GM23338 (cell line): ENCODE results near the gene ARHGEF25. TPM values are rescaled to one million over a fixed set of nuclear protein-coding genes. Genes with fewer than 3 reads are reported as not detected.

Experiments used
- ATAC-seq: fragments of 200-7000 bp; cut with Tn5 transposase; 3 replicates; pipeline ENCODE4 v1.9.1; 2020
- DNase-seq: peaks from one replicate; pipeline ENCODE4 v3.0.0-alpha.2; 2015; ENCODE audit warnings: low spot score
- H2AFZ ChIP-seq: fragments of 200-600 bp; sonication (generic); 2 replicates; pipeline ENCODE4 v1.8.0; 2016; ENCODE audit warnings: antibody characterized with exemption, mild to moderate bottlenecking, moderate library complexity
- H3F3A ChIP-seq: fragments of 200-600 bp; sonication (generic); replicated peaks from 2 replicates; pipeline ENCODE4 v1.8.0; 2017; ENCODE audit warnings: antibody characterized with exemption, mixed run types, low read depth
- H3K27ac ChIP-seq: fragments of 200-600 bp; sonication (generic); 2 replicates; pipeline ENCODE4 v1.6.1; 2016; ENCODE audit warnings: low read depth
- H3K27me3 ChIP-seq: fragments of 200-600 bp; sonication (generic); 2 replicates; pipeline ENCODE4 v1.8.0; 2016; ENCODE audit warnings: mild to moderate bottlenecking, mixed run types, moderate library complexity; ENCODE audit not compliant: insufficient read depth
- H3K36me3 ChIP-seq: fragments of 200-600 bp; sonication (generic); 2 replicates; pipeline ENCODE4 v1.8.0; 2016; ENCODE audit warnings: mild to moderate bottlenecking; ENCODE audit not compliant: insufficient read depth
- H3K4me1 ChIP-seq: fragments of 200-600 bp; sonication (generic); 2 replicates; pipeline ENCODE4 v1.8.0; 2016; ENCODE audit warnings: mild to moderate bottlenecking, moderate library complexity; ENCODE audit not compliant: insufficient read depth
- H3K4me2 ChIP-seq: fragments of 200-600 bp; sonication (generic); 2 replicates; pipeline ENCODE4 v1.7.1; 2017; ENCODE audit warnings: mixed run types
- H3K4me3 ChIP-seq: fragments of 200-600 bp; sonication (generic); 2 replicates; pipeline ENCODE4 v1.6.1; 2016; ENCODE audit warnings: mixed run types
- H3K79me2 ChIP-seq: fragments of 200-600 bp; sonication (generic); replicated peaks from 2 replicates; pipeline ENCODE4 v1.8.0; 2017; ENCODE audit warnings: mild to moderate bottlenecking; ENCODE audit not compliant: insufficient read depth
- H3K9me2 ChIP-seq: fragments of 200-600 bp; sonication (generic); 2 replicates; pipeline ENCODE4 v1.8.0; 2017; ENCODE audit not compliant: insufficient read depth
- H4K20me1 ChIP-seq: fragments of 200-600 bp; sonication (generic); replicated peaks from 2 replicates; pipeline ENCODE4 v1.8.0; 2017; ENCODE audit warnings: mild to moderate bottlenecking; ENCODE audit not compliant: insufficient read depth
- H3K27ac Mint-ChIP-seq: 2 replicates; pipeline ENCODE4 v1.8.0; 2020; ENCODE audit warnings: inconsistent platforms, mild to moderate bottlenecking, moderate library complexity, mixed read lengths
- H3K27me3 Mint-ChIP-seq: 3 replicates; pipeline ENCODE4 v1.8.0; 2022; ENCODE audit warnings: low read depth, mild to moderate bottlenecking, moderate library complexity, mixed read lengths, inconsistent platforms; ENCODE audit not compliant: insufficient read depth, poor library complexity
- H3K36me3 Mint-ChIP-seq: 3 replicates; pipeline ENCODE4 v1.8.0; 2021; ENCODE audit warnings: low read depth, mild to moderate bottlenecking, inconsistent platforms, moderate library complexity, mixed read lengths
- H3K4me1 Mint-ChIP-seq: 3 replicates; pipeline ENCODE4 v1.8.0; 2020; ENCODE audit warnings: mild to moderate bottlenecking, inconsistent platforms, mixed read lengths
- H3K4me3 Mint-ChIP-seq: 3 replicates; pipeline ENCODE4 v1.8.0; 2021; ENCODE audit warnings: moderate library complexity, mild to moderate bottlenecking, inconsistent platforms, mixed read lengths
- H3K9me3 Mint-ChIP-seq: 3 replicates; pipeline ENCODE4 v1.8.0; 2020; ENCODE audit warnings: moderate library complexity, mild to moderate bottlenecking, inconsistent platforms, mixed read lengths
- CREB1 ChIP-seq: fragments of 250-450 bp; sonication (Bioruptor Pico); IDR thresholded peaks from 2 replicates; pipeline ENCODE4 v1.5.0; 2020; ENCODE audit warnings: low read depth, mild to moderate bottlenecking, moderate library complexity
- EZH2 ChIP-seq: fragments of 200-600 bp; sonication (generic); IDR thresholded peaks from one replicate; pipeline ENCODE4 v1.8.0; 2017; ENCODE audit warnings: antibody characterized with exemption, mild to moderate bottlenecking, low read depth; ENCODE audit not compliant: unreplicated experiment
- EZH2phosphoT487 ChIP-seq: fragments of 200-600 bp; sonication (generic); IDR thresholded peaks from one replicate; pipeline ENCODE4 v1.8.1; 2018; ENCODE audit warnings: antibody characterized with exemption; ENCODE audit not compliant: unreplicated experiment
- JUNB ChIP-seq: IDR thresholded peaks from one replicate; pipeline ENCODE4 v1.6.1; 2016; ENCODE audit warnings: antibody characterized with exemption; ENCODE audit not compliant: unreplicated experiment
- NANOG ChIP-seq: IDR thresholded peaks from 2 replicates; pipeline ENCODE4 v1.6.1; 2016; ENCODE audit warnings: antibody characterized with exemption, borderline replicate concordance
- POLR2AphosphoS5 ChIP-seq: IDR thresholded peaks from 2 replicates; pipeline ENCODE4 v1.6.1; 2016; ENCODE audit warnings: antibody characterized with exemption, low read depth
- STAT1 ChIP-seq: IDR thresholded peaks from one replicate; pipeline ENCODE4 v1.6.1; 2016; ENCODE audit warnings: antibody characterized with exemption; ENCODE audit not compliant: unreplicated experiment
- ZNF114 ChIP-seq: fragments of 250-450 bp; sonication (Bioruptor Pico); IDR thresholded peaks from 2 replicates; pipeline ENCODE4 v1.5.0; 2020; ENCODE audit warnings: mild to moderate bottlenecking, moderate library complexity
- ZNF331 ChIP-seq: fragments of 250-450 bp; sonication (Bioruptor Pico); IDR thresholded peaks from 2 replicates; pipeline ENCODE4 v1.5.0; 2020; ENCODE audit warnings: low read depth, mild to moderate bottlenecking, moderate library complexity
- polyA plus RNA-seq: library from polyadenylated mRNA; unstranded; fragments of >200 nt; fragmentation: Nextera tagmentation; extraction: Ambion mirVana; gene quantifications from 2 replicates; pipeline ENCODE4 v1.2.1, GENCODE V29; 2016
- total RNA-seq: library from RNA; depleted of rRNA; stranded (reverse); fragments of >200 nt; shearing (Covaris generic); gene quantifications from 2 replicates; pipeline ENCODE4 v1.2.3, GENCODE V29; 2014
- TF ChIP-seq, protein P1 (sequence below), 2 experiments: fragments of 200-600 bp in 1 of 2; sonication (generic) in 1 of 2; conservative IDR thresholded peaks; 2 replicates each; pipeline versions ENCODE4 v1.5.1 to v1.6.1; 2016 to 2017; ENCODE audit warnings: antibody characterized with exemption in 2 of 2, low read depth in 2 of 2, mild to moderate bottlenecking in 2 of 2, moderate library complexity in 1 of 2
- TF ChIP-seq, protein P2 (sequence below): fragments of 250-450 bp; sonication (Bioruptor Pico); IDR thresholded peaks from 2 replicates; pipeline ENCODE4 v1.5.0; 2020; ENCODE audit warnings: mild to moderate bottlenecking, moderate library complexity
- TF ChIP-seq, protein P3 (sequence below): IDR thresholded peaks from one replicate; pipeline ENCODE4 v1.6.1; 2018; ENCODE audit warnings: antibody characterized with exemption; ENCODE audit not compliant: unreplicated experiment
- TF ChIP-seq, protein P4 (sequence below): IDR thresholded peaks from 2 replicates; pipeline ENCODE4 v1.6.1; 2016; ENCODE audit warnings: antibody characterized with exemption

The ARHGEF25 gene
- total and polyA plus RNA-seq, 2 experiments from 2014 or later = 0.53 to 10.2 TPM

DNA sequence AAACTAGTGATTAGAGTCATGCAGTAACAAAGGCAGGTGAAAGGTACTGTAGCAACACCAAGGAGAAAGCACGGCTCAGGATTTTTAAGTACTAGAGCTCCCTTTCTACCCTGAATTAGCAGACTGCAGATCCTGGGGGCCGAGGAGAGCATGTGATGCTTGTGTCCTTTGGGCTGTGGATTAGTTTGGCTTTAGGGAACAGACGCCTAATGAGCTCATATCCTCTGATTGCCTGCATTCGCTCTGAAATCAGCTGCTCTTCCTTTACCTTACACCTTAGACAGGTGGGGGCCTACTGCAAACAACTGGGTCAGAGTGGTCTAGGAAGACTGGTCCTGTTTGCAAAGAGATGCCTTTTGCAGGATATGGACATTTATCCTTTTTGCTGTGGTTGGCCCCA lies 18.0 kb upstream of the ARHGEF25 start:
- Histone ChIP-seq H3F3A (peaks cover 11% of the 10 kb centered on the region), H2AFZ (no peak overlapping the region), H3K27ac (no peak overlapping the region), H3K4me2 (no peak overlapping the region), H3K9me2 (no peaks in the 10 kb centered on the region), H3K79me2 (peaks cover 22% of the 10 kb centered on the region), H3K36me3 (peaks cover 6% of the 10 kb centered on the region; the same call in 1 of the 2 replicates), H3K4me3 (no peak overlapping the region), H3K27me3 (0 out of 2 replicates have a peak, but pooled peaks cover 3% of the 10 kb centered on the region), H3K4me1 (peaks cover 13% of the 10 kb centered on the region), H4K20me1 (peaks cover 4% of the 10 kb centered on the region)
- no peak overlapping the region for H3K4me3 Mint-ChIP-seq
- H3K4me1 Mint-ChIP-seq = peaks cover 14% of the 10 kb centered on the region
- DNase-seq (no peak), ATAC-seq (no peak)
- H3K27ac Mint-ChIP-seq = no peak overlapping the region
- peaks cover 16% of the 10 kb centered on the region for H3K36me3 Mint-ChIP-seq
- H3K9me3 Mint-ChIP-seq = no peaks in the 10 kb centered on the region
- peaks cover 19% of the 10 kb centered on the region for H3K27me3 Mint-ChIP-seq
- no peak for TF ChIP-seq ZNF114 (CRISPR knock-in tag)
- TF ChIP-seq, protein P1, sequence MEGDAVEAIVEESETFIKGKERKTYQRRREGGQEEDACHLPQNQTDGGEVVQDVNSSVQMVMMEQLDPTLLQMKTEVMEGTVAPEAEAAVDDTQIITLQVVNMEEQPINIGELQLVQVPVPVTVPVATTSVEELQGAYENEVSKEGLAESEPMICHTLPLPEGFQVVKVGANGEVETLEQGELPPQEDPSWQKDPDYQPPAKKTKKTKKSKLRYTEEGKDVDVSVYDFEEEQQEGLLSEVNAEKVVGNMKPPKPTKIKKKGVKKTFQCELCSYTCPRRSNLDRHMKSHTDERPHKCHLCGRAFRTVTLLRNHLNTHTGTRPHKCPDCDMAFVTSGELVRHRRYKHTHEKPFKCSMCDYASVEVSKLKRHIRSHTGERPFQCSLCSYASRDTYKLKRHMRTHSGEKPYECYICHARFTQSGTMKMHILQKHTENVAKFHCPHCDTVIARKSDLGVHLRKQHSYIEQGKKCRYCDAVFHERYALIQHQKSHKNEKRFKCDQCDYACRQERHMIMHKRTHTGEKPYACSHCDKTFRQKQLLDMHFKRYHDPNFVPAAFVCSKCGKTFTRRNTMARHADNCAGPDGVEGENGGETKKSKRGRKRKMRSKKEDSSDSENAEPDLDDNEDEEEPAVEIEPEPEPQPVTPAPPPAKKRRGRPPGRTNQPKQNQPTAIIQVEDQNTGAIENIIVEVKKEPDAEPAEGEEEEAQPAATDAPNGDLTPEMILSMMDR (conservative IDR thresholded peaks at IDR 0.05; ENCODE audit: low read depth in 2 of 2) = no peak
- TF ChIP-seq POLR2AphosphoS5 = no peak
- TF ChIP-seq STAT1 = no peak
- TF ChIP-seq, protein P2, sequence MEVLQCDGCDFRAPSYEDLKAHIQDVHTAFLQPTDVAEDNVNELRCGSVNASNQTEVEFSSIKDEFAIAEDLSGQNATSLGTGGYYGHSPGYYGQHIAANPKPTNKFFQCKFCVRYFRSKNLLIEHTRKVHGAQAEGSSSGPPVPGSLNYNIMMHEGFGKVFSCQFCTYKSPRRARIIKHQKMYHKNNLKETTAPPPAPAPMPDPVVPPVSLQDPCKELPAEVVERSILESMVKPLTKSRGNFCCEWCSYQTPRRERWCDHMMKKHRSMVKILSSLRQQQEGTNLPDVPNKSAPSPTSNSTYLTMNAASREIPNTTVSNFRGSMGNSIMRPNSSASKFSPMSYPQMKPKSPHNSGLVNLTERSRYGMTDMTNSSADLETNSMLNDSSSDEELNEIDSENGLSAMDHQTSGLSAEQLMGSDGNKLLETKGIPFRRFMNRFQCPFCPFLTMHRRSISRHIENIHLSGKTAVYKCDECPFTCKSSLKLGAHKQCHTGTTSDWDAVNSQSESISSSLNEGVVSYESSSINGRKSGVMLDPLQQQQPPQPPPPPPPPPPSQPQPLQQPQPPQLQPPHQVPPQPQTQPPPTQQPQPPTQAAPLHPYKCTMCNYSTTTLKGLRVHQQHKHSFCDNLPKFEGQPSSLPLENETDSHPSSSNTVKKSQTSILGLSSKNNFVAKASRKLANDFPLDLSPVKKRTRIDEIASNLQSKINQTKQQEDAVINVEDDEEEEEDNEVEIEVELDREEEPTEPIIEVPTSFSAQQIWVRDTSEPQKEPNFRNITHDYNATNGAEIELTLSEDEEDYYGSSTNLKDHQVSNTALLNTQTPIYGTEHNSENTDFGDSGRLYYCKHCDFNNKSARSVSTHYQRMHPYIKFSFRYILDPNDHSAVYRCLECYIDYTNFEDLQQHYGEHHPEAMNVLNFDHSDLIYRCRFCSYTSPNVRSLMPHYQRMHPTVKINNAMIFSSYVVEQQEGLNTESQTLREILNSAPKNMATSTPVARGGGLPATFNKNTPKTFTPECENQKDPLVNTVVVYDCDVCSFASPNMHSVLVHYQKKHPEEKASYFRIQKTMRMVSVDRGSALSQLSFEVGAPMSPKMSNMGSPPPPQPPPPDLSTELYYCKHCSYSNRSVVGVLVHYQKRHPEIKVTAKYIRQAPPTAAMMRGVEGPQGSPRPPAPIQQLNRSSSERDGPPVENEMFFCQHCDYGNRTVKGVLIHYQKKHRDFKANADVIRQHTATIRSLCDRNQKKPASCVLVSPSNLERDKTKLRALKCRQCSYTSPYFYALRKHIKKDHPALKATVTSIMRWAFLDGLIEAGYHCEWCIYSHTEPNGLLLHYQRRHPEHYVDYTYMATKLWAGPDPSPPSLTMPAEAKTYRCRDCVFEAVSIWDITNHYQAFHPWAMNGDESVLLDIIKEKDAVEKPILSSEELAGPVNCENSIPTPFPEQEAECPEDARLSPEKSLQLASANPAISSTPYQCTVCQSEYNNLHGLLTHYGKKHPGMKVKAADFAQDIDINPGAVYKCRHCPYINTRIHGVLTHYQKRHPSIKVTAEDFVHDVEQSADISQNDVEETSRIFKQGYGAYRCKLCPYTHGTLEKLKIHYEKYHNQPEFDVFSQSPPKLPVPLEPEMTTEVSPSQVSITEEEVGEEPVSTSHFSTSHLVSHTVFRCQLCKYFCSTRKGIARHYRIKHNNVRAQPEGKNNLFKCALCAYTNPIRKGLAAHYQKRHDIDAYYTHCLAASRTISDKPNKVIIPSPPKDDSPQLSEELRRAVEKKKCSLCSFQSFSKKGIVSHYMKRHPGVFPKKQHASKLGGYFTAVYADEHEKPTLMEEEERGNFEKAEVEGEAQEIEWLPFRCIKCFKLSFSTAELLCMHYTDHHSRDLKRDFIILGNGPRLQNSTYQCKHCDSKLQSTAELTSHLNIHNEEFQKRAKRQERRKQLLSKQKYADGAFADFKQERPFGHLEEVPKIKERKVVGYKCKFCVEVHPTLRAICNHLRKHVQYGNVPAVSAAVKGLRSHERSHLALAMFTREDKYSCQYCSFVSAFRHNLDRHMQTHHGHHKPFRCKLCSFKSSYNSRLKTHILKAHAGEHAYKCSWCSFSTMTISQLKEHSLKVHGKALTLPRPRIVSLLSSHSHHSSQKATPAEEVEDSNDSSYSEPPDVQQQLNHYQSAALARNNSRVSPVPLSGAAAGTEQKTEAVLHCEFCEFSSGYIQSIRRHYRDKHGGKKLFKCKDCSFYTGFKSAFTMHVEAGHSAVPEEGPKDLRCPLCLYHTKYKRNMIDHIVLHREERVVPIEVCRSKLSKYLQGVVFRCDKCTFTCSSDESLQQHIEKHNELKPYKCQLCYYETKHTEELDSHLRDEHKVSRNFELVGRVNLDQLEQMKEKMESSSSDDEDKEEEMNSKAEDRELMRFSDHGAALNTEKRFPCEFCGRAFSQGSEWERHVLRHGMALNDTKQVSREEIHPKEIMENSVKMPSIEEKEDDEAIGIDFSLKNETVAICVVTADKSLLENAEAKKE (CRISPR knock-in tag) = no peak
- TF ChIP-seq, protein P3, sequence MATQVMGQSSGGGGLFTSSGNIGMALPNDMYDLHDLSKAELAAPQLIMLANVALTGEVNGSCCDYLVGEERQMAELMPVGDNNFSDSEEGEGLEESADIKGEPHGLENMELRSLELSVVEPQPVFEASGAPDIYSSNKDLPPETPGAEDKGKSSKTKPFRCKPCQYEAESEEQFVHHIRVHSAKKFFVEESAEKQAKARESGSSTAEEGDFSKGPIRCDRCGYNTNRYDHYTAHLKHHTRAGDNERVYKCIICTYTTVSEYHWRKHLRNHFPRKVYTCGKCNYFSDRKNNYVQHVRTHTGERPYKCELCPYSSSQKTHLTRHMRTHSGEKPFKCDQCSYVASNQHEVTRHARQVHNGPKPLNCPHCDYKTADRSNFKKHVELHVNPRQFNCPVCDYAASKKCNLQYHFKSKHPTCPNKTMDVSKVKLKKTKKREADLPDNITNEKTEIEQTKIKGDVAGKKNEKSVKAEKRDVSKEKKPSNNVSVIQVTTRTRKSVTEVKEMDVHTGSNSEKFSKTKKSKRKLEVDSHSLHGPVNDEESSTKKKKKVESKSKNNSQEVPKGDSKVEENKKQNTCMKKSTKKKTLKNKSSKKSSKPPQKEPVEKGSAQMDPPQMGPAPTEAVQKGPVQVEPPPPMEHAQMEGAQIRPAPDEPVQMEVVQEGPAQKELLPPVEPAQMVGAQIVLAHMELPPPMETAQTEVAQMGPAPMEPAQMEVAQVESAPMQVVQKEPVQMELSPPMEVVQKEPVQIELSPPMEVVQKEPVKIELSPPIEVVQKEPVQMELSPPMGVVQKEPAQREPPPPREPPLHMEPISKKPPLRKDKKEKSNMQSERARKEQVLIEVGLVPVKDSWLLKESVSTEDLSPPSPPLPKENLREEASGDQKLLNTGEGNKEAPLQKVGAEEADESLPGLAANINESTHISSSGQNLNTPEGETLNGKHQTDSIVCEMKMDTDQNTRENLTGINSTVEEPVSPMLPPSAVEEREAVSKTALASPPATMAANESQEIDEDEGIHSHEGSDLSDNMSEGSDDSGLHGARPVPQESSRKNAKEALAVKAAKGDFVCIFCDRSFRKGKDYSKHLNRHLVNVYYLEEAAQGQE = no peak
- no peak for TF ChIP-seq CREB1 (CRISPR knock-in tag)
- no peak for TF ChIP-seq EZH2phosphoT487
- no peak for TF ChIP-seq JUNB
- TF ChIP-seq NANOG = no peak
- TF ChIP-seq, protein P4, sequence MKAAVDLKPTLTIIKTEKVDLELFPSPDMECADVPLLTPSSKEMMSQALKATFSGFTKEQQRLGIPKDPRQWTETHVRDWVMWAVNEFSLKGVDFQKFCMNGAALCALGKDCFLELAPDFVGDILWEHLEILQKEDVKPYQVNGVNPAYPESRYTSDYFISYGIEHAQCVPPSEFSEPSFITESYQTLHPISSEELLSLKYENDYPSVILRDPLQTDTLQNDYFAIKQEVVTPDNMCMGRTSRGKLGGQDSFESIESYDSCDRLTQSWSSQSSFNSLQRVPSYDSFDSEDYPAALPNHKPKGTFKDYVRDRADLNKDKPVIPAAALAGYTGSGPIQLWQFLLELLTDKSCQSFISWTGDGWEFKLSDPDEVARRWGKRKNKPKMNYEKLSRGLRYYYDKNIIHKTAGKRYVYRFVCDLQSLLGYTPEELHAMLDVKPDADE = no peak
- no peak for TF ChIP-seq EZH2
- no peak for TF ChIP-seq ZNF331 (CRISPR knock-in tag)
